NCI-H146 treated with DMSO at 0.1 percent for 48 hours (cell line): ENCODE data around the gene NME9.

ENCODE experiments used
- DNase-seq: peaks from one replicate; lab custom pipeline; 2025; ENCODE audit not compliant: unreplicated experiment; lab: John Stamatoyannopoulos, UW

NME9 gene

DNA sequence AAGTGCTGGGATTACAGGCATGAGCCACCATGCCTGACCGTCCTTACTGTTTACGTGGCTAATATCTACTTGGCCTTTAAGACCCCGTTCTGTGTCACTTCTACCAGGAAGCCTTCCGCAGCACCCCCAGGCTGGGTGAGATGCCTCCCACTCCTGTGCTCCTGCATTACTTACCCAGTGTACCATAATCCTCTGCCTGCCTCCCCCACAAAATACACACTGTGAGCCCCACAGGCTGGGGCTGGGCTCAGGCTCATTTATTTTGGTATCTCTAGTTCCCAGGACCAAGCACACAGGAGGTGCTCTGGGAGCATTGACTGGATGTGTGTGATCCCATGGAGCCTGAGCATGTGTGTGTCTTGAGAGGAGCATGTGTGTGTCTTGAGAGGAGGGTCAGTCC is 33.7 kb upstream of the NME9 start:
- DNase-seq, result no peak

DNA sequence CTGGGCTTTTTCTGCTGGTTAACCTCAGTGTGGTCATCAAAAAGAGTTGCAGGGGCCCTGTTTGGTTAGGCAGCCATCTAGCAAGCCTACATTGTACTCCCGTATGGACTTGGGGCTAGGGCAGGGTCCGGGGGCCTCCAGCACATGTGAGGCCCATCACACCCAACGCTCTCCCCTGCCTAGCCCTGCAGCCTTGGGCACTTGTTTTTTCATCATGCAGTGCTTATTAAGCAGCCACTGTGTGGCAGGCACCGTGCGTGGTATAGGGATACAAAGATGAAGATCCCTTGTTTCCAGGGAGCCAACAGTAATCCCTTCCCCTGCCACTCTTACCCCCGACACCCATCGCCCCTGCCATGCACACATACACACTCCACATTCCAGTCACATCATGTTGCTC is 32.9 kb upstream of the NME9 start:
- DNase-seq, result no peak

DNA sequence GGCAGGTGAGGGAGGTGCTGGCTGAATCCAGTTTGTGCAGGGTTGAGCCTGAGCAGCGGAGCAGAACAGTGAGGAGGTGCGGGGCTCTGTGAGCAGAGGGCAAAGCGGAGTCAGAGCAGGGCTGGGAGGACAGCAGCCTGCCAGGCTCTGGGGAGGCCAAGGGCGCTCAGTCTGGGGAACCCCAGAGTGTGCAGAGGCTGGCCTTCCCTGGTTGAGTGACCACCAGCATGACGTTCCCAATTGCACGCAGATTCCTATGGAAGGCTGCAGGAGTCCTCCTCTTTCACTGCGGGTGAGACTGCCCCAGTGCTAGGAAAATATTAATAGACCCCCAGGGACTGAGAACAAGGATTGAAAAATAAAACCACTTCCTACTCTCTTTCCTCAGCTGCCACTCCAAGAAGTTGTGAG is 31.9 kb upstream of the NME9 start:
- no peak for DNase-seq

DNA sequence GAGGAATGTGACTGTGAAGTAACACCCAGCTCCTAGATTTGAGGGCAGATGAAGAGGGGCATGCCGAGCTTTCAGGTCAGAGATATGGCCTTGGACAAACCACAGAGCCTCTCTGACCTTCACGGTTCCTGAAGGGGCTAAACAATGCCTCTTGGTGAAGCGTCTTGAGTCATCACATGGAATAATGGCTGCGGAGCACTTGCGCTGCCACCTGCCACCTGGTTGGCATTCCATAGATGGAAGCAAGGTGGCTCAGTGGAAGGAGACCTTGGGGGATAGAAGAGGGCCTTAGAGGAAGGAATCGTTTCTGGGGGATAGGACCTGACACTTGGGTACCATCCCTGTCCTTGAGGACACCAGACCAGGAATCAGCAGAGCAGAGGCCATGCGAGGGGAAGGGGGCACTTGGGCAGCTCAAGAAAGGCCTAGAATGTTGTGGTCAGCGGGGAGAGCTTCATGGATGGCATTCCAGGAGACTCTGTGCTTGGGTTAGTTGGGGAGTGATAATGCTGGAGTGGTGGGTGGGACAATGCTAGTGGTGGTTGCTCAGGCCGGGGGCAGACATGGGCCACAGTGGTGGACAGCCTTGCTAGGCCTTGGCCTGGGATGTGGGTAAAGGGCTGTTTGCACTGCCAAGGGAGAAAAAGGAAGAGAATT is 31.3 kb upstream of the NME9 start:
- DNase-seq, result no peak

DNA sequence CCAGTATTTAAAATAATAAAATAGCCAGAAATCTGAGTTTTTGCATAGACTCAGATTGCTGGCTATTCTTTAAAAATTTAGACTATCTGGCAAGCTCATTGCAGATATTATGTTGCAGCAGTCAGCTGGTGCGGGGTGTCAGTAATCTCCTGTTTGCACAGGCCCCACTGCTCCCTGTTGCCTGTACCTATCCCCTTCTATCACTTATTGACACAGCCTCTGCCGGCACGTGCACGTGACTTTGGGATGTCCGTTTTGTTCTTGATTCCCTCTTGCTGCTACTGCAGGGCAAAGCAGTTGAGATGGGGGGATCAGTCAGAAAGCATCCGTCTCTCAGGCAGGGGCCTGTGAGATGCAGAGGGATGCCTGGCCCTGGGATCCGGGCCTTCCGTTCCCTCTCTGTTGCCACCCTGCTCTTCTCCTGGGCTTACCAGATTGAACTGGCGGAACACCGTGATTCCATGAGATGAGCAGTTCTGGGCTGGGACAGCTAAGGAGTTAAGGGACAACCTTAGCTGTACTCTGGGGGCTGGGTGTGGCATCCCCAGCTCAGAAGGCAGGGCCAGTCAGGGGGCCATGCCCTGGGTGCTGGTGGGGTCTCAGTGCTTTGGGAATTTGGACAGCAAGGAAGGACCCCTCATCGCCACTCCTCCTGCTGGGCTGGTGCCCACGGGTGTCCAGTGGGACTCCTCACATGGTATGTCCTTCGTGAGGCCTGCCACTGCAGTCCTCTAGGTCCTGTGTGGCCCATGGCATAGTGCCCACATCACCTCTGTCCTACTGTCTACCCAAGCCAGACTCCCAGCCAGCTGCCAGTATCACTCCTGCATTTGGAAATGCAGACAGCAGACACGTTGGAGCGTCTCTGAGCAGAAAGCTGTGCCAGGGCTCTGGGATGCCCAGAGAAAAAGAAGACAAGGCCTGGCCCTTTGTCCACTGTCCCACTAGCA is 30.5 kb upstream of the NME9 start:
- no peak for DNase-seq

DNA sequence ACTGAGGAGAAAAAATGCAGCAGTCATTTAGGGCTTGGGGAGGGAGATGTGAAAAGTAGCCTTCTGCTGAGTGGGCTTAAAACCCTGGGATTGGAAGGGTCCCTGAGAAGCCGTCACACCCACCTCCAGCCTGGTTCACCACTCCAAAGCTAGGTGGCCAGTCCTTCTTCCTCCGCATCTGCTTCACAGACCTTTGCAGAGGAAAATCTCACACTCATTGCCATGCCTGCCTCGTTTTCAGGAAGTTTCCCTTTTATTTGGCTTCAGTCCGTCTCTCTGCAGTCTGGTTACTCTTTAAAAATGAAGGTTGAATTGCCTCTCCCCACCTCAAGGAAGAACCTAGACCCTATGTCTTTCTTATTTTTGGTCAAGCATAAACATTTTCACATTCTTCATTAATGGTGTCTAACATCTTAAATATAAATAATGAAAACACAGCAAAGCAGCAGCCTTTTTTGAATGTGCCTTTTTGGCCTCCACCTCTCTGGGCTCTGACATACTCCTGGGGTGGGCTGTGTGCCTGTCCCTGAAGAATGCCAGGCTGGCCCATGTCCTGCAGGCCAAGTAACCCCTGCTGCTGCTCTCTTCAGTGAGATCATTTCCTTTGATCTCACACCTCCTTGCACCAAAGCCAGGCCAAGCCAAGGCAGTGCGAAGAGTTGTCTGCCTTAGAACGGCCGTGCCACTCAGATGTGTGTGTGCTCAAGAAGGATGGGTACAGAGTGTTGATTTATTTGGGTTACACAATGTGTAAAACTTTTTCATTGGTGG is 29.7 kb upstream of the NME9 start:
- no peak for DNase-seq

DNA sequence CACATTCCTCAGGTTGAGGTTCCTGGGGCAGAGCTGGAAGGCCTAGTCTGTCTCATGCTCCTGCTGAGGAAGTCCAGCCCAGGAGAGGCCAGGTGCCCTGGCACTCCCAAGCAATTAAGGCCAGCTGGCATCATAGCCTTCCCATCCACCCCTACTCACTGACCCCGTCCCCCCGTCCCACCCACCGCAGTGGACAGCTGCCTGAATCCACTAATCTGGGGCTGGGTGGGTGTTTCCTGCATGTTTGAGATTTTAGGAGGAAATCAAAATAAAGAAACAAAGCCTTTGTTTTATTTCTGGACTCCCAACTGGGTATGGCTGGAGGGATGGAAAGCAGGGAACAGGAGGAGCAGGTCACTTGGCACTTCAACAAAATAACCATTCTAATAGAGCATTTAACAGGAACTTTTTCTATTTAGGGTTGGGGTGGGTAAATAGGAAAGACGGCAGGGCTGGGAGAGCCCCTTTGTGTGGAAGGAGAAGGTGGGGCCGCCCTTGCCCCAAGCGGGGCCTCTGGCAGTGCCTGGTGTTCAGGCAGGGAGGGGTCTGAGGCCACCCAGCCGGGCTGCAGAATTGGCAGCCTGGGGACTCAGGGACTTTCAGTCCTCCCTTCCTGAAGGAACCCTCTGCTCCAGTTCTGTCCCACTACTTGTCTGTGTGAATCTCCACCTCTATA is 27.2 kb upstream of the NME9 start:
- DNase-seq, result no peak

DNA sequence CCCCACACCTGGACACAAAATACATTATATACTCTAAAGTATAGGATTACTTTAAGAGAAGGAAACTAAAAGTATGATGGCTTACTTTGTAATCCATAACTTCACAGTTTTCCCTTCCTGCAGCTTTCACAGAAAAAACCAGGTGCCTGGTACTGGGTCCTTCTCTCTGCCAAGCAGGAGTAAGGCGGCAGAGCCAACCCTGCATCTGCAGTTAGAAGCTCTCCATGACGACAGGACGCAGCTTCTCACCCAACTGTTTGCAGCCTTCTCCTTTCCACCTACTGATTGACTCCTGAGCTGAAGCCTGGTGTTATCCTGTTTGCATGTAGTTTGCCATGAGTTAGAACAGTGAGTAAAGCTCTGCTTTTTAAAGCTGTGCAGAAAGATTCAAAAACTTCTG is 25.4 kb upstream of the NME9 start:
- no peak for DNase-seq

DNA sequence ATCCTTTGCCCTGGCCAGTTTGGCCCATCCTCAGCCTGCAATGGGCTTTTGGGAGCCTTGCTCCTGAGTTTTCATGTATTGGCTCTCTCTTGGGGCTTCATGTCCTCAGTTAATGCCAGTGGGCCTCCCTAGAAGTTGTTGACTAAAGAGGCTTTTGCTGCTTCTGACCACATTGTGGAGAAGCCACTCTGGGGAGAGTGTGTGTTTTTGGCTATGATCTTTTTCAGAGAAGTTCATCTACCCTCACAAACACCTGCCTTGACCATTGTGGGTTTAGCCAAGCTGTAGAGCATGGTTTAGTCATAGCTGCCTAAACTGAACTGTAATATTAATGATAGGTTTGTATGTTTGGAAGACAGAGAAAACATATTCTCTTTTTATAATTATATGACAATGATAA is 24.7 kb upstream of the NME9 start:
- no peak for DNase-seq

DNA sequence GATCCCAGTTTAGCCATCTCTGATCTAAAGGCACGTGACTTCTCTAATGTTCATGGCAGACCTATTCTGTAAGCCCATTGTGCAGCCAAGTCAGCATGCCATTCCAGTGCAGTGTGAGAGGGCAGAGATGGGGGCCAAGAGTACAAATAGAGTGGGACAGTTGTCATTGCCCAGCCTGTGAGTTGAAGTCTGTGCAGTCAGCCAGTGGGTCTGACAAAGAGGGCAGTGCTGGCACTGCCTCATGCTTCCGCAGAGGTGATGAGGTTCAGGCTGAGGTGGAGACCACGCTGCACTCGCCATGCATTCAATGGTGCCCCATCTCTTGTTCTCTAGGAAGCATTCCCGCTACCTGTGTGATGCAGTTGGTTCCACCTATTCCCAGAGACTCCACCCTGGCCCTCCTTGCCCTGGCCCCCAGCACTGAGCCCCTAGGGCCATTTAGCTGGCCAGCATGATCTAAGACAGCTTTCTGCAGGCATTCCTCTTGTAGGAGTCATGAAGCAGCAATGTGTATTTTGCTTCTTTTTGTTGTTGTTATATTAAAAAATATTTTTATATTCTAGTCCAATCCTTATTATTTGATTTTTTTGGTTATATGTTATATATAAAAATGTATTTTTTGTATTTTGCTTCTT is 22.4 kb upstream of the NME9 start:
- DNase-seq, result no peak

DNA sequence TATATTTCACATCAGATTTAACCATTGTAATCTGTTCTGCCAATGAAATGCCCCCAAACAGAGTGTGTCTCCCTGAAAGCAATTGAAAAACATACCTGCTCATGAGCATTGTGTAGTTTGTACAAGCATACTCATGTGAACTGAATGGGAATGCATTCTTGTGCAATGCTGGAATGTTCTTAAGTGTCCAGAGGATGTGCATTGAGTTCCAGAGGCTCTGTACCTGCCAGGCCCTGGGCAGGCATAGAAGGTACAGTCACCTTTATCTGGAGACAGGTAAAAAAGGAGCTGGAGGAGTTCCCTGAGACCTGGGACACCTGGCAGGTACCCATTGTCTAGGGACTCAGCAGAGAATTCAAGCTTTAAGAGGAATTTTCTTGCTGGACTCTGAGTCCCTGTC is 21.5 kb upstream of the NME9 start:
- DNase-seq, result no peak

DNA sequence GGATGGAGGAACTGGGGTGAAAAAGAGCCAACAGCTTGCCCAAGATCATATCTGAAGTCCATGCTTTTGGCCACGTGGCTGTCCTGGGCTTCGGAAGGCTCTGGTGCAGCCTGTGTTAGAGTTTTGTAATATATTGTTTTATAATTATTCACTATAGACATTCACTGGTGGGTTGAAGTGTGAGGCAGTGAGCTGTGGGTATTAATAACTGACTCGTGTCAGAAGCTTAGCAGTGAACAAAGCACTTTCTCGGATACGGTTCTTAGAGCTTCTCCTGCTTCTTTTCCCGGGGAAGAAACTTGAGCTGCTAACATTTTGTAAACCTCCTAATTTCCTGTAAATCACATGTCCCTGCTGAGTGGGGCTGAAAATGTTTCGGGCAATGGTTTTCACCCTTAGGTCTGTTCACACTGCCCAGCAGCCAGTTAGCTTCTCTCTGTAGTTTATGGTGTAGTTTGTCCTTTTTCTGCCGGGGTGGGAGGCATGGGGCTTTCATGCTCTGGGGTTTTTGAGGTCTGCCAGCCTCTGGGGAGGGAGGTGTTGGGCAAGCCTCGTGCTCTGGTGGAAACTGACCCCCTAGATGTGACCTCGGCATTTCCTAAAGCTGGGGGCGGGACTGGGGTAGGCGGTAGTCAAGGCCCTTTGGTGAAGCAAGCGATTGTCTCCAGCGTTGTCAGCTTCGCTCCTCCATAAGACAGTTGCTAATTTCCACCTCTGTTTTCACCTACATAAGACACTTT is 20.4 kb upstream of the NME9 start:
- no peak for DNase-seq

DNA sequence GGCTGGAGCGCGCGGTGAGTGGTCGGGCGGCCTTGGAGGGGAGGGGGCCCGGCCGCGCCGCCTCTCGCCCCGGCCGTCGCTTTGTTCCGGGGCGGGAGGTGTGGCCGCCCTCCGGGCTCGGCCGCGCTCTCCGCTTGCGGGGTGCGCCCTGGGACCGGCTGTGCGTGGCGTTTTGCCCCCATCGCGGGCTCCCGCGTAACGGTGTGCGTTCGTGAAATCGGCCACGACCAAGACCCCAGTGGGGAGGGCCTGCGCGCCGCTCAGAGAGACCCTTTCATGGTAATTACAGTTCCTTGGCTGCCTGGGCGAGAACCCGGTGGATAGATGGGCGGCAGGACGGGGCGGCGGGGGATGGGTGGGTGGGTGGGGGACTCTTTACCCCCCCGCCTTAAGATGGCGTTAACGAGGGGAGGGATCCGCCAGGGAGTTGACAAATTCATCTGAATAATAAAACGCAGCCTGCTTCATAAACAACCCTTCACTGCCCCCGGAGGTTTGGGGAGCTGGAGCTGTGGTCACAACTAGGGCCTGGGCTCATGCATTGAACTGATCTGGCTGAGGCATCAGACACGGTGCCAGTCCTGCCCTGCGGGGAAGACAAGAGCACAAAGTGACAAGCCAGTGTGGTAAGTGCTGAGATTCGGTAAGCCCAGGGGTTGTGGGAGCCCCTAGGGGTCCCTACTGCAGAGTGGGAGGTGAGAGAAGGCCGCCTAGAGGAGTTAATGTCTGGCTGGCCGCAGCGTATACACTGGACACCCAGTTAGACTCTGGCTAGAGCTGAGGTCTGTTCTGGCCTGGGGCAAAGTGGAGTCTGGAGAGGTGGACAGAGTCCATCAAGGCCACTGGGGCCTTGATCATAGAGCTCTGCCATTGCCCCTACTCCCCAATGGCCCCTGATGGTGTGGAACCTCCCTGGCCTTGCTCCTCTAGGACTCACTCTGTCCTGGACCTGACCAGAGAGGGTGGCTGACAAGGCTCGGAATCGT is 19.4 kb upstream of the NME9 start:
- peak; percentile 27 for DNase-seq

DNA sequence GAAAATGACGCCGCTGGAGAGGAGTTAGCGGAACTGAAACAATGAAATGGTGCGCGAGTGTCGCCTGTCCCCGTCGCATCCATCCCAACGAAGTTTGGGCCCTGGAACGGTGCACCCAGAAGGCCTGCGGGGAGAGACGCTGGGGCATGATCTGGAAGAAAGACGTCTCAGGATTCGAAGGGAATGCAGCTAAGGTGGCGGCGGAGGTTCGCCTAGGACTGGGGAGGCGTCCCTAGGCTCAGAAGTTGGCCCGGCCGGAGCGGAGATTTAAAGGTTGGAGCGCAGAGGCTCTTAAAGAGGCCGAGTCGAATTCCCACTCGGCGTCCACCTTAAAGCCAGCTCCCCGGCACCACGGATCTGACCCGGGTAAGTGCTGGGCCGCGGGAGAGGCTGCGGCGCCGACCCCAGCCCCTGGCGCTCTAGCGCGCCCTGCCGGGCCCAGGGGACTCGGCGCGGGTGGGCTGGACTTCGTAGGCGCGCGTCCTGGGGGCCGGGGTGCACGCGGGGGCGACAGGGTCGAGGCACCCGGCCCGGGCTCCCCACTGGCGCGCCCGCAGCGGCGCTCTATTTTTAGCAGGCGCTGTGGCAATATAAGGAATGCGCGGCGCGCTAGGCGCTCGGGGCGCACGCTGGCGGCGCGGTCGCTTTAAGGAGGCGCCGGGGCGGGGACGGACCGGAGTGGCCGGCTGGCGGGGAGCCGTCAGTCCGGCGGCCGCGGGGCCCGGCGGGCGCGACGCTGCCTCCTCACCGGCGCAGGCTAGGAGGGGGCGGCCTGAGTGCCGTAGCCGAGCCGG is 18.5 kb upstream of the NME9 start, which contains the start of gene MRAS:
MRAS (plus strand) TSS at position 620 of the 794 bp plus-strand sequence. CDS start 24,305 bp downstream, outside the sequence.
- DNase-seq, result peak; percentile 67

DNA sequence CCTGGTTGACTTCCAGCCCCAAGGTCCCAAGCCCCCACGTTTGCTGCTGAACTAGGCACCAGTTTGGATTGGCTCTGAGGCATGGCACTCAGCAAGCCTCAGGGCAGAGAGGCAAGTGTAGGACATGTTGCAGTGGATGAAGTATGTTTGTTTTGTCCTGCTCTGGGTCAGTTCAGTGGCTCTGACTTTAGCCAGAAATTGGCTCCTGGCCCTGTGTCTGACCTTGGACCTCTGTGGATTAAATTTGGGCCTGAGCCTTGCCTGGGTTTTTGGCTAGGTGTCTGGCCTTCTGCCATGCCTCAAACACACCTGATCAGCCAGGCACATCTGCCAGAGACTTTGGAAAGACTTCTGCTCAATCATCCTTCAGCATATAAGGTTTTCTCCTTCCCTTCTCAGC is 15.1 kb upstream of the NME9 start:
- DNase-seq, result no peak

DNA sequence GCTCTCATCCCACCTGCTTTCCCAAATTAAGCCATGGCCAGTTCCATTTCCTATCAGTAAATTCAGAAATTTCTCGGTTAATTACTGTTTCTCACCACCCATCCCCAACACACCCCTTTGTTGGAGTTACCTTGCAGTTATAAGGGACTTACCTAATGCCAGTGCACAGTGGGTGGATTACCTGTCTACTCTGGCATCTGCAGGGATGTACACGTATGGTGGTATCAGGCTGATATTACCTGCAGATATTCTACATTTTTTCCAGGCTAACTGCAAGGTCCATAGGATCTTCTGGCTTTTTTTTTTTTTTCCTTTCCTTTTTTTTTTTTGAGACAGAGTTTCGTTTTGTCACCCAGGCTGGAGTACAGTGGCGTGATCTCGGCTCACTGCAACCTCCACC is 10.9 kb upstream of the NME9 start:
- no peak for DNase-seq

DNA sequence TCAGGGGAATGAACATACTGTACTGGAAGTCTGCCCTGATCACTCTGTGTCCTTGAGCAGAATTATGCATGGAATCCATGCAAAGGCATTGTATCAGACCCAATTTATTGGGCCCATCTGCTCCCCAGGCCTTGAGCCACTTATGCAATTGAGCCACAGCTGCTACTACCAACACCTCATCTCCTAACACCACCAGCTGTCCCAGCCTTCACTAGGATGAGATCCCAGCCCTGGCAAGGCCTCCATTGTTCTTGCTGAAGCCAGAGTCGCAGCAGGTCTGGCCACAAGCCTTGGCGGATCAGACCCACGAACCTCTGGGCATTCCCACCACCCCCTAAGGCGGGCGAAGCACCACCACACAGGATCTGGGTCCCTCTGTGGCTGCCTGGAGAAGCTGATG is 9.2 kb upstream of the NME9 start:
- DNase-seq, result no peak

DNA sequence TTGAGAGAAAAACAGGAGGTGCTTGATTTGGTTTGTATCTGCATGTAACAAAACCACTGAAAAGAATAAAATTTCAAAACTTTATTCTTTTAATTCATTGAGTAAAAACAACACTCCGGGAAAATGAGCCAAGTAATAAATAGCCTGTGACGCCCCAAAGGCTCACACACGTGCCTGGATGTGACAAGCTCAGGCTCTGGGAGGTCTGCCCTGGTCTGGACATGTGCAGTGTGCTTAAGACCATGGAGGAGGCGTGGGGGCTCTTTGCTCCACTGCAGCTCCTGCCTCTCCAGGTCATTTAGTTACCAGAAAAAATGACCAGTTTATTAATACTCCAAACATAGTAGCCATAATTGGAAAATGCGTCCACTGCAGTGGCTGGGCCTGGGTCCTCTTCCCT is 8.6 kb upstream of the NME9 start:
- no peak for DNase-seq
